HG02981 (cell line): Measurements from ENCODE around the gene RBM12.
"Not testable (repeated sequence)": the region's sequence is repeated elsewhere in the genome, so short reads cannot be mapped to it uniquely, and the experiment has no call there.

Experiments
- ATAC-seq: cut with Tn5 transposase; IDR thresholded peaks from one replicate; pipeline ENCODE4 v1.9.1; 2021; ENCODE audit warnings: mild to moderate bottlenecking, moderate library complexity; ENCODE audit not compliant: unreplicated experiment

RBM12 gene, protein sequence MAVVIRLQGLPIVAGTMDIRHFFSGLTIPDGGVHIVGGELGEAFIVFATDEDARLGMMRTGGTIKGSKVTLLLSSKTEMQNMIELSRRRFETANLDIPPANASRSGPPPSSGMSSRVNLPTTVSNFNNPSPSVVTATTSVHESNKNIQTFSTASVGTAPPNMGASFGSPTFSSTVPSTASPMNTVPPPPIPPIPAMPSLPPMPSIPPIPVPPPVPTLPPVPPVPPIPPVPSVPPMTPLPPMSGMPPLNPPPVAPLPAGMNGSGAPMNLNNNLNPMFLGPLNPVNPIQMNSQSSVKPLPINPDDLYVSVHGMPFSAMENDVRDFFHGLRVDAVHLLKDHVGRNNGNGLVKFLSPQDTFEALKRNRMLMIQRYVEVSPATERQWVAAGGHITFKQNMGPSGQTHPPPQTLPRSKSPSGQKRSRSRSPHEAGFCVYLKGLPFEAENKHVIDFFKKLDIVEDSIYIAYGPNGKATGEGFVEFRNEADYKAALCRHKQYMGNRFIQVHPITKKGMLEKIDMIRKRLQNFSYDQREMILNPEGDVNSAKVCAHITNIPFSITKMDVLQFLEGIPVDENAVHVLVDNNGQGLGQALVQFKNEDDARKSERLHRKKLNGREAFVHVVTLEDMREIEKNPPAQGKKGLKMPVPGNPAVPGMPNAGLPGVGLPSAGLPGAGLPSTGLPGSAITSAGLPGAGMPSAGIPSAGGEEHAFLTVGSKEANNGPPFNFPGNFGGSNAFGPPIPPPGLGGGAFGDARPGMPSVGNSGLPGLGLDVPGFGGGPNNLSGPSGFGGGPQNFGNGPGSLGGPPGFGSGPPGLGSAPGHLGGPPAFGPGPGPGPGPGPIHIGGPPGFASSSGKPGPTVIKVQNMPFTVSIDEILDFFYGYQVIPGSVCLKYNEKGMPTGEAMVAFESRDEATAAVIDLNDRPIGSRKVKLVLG

DNA sequence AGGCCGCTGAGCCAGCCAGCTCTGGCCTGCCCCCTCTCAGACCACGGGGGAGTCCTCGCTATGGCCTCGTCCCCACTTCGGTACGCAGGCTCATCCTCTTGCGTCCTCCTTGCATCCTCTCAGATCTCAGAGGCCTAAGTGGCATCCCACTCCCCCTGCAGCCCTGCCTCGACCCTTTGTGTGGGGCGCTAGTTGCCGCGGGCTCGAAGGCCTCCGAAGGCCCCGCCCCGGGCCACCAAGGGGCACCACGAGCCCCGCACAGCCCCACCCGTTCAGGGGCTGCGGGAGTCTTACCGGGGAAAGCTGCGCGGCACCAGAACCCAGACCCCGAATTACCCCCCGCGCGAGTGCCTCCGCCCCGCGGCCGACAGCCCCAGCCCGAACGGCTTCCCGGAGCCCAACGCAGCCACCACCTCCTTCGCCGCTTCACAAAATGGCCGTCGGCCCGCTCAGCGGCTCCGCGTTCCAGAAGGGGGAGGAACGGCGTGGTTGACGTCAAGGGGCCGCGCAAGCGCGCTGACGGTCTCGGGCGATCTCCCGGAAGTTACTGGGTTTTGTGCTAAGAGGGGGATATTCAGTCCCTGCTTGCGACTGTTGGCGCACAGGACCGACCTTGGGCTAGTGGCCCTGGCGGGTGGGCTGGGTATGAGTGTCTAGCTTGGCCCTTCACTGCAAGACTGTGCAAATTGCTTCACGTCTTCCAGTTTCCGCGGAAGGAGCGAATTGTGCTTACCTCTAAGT is at the start of gene RBM12, which contains the start of gene CPNE1:
RBM12 (minus strand) TSS at position 435 of the 741 bp plus-strand sequence. CDS start 9,578 bp downstream, outside the sequence.
CPNE1 (minus strand) TSS at position 435 of the 741 bp plus-strand sequence. CDS start 31,977 bp downstream, outside the sequence.
- peak; percentile 78 for ATAC-seq

DNA sequence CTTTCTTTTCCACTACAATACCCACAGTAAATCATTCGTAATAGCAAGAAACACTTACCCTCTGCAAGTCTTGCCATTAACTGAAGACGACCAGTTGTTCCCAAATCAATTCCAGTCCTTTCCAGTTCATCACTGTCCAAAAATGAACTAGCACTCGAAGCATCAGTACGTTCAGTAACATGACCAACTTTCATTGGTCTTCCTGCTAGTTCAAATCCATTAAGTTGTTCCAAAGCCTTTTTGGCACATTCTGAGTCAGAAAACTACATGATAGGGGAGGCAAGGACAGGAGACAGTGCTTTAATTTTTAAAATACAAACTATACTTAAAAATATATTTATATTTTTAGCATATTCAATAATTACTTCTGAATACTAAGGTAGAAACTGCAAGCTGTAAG is 49.4 kb upstream of the RBM12 start:
- ATAC-seq: no peak

DNA sequence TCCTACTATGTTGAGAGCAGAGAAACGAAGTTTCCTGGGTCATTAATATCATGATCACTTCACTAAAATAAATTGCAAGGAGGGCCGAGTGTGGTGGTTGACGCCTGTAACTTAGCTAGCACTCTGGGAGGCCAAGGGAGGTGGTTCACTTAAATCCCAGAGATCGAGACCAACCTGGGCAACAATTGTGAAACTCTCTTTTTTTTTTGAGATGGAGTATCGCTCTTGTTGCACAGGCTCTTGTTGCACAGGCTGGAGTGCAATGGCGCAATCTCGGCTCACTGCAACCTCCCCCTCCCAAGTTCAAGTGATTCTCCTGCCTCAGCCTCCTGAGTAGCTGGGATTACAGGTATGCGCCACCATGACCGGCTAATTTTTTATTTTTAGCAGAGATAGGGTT is 48.4 kb upstream of the RBM12 start:
- not testable (repeated sequence) for ATAC-seq

DNA sequence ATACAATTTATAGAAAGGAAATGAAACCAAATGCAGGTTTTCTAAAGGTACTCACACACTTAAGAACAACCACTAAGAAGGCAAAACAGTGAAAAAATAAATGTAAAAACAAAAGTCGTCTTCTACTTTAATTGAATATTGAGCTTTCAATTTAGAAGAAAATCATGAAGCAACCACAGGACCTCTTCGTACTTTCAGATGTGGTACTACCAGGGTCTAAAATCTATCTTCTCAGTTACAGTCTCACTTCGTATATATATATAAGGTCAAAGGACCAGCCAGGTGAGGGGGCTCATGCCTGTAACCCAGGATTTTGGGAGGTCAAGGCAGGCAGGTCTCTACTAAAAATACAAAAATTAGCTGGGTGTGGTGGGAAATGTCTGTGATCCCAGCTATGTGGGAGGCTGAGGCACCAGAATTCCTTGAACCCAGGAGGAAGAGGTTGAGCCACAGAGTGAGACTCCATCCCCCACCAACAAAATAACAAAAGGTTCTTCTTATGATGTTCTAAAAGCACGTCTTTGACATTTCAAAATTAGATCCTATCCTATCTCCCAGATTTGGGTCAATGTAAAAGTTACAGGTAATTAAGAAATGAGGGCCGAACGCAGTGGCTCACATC is 47.0 kb upstream of the RBM12 start:
- ATAC-seq: no peak

DNA sequence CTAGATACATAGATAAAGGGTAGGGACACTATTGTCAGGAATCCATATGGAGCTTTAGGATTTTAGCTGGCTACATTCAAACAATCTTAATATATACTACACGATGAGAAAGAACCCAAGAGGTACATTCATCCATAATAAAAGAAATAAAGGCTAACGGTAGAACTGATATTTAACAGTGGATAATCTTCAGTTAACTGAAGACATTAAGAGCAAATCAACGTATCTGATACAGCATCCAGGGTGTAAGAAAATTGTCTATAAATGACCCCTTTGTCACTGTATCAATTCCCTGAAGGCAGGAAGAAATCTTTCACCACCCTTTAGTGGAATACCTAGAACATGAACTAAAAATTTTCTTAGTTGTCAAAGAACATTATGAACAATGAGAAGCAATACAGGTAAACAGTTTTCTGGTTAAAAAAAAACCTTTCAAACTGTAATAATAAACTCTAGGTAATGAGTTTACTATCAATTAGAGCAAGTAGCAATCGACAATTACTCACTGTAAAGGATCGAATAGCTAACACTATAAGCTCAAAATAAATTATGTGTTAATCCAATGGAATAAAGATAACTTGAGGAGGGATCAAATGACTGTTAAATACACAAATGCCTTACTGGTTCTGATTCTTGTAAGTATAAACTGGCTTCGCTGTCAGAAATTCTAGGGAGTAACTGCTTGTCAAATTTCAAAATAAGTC is 46.3 kb upstream of the RBM12 start:
- ATAC-seq: no peak

DNA sequence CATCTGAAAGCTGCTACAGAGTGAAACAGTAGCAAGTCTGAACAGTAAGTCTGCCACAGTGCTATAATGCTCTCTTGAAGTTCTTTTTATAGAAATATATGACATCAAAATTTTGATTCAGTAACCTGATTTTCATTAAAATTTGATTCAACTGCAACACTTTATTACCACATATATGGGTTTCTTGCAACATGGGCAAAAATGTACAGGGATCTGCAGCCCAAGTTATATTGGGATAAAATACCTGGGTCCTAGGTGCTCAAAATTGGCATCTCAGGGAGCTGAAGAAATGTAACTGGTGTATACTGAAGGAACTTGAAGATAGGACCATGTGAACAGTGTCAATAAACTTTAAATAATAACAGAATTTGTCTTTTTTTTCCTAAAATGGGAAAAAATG is 45.3 kb upstream of the RBM12 start:
- ATAC-seq: no peak

GRCh38 chr20:35709259-35709658 is 44.6 kb upstream of the RBM12 start:
- no peak for ATAC-seq

GRCh38 chr20:35708502-35708901 is 43.8 kb upstream of the RBM12 start:
- ATAC-seq: no peak

DNA sequence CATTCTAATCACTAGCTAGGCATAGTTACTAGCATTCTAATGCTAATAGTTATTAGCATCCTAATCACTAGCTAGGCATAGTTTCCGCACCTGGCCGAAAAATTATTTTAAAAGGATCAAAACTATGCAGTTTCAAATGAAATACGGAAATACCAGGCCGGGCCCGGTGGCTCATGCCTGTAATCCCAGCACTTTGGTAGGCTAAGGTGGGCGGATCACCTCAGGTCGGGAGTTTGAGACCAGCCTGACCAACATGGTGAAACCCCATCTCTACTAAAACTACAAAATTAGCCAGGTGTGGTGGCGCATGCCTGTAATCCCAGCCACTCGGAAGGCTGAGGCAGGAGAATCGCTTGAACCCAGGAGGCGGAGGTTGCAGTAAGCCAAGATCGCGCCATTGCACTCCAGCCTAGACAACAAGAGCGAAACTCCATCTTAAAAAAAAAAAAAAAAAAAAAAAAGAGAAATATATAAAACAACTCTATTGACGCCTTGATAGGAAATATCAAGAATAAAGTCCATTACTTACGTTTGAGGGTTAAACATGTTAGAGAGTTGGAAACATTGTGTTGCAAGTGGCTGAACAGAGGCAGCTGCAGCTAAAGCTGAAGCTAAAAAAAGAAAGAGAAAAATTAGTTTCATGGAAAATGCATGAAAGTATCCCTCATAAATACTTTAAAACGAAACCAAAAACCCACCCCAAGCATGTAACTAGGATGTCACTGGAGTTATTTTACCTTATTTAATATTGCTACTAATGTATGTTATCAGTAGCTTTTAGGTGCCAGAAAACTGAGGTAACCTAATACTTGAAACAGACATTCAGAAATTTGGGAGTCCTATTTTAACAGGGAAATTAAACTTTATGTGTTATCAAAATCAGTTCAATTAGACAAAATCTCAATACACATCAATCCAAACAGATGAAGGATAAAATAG is 42.2 kb upstream of the RBM12 start:
- not testable (repeated sequence) for ATAC-seq

- ATAC-seq: not testable (repeated sequence)
Measured at GRCh38 chr20:35705894-35706293, 41.2 kb upstream of the RBM12 start.

DNA sequence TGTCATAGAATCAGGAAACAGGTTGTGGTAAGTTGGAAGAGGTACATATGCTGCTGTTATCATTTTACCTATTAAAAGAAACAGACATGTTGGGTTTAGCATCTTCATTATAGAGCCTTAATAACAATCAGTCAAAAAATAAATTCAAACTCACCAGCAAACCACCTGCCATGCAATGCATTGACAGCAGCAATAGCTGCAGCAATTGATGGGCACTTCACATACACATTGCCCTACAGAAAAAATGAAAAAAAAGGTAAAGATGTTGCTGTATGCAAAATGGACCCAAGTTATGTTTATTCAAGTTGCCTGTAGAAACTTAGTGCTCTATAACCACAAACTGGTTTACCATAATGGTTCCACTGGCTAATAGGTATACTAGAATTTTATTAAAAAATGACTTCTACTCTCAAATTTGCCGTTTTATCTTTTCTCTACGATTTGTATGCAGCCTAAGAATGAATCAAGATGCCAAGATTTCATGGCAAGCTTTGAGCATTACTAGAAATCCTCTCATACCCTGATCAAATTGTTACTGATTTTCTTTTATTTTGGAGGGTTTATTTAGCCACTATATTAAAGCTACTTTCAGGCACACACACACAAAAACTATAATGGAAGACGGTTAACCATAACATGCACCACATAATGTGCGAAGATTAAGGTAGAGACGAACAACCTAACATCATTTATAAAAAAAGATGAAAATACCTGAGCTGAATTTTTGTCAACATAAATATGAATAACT is 40.0 kb upstream of the RBM12 start:
- no peak for ATAC-seq

- no peak for ATAC-seq
Measured at GRCh38 chr20:35702824-35703695, 38.4 kb upstream of the RBM12 start.

- ATAC-seq: no peak
Measured at GRCh38 chr20:35702051-35702823, 37.5 kb upstream of the RBM12 start.

DNA sequence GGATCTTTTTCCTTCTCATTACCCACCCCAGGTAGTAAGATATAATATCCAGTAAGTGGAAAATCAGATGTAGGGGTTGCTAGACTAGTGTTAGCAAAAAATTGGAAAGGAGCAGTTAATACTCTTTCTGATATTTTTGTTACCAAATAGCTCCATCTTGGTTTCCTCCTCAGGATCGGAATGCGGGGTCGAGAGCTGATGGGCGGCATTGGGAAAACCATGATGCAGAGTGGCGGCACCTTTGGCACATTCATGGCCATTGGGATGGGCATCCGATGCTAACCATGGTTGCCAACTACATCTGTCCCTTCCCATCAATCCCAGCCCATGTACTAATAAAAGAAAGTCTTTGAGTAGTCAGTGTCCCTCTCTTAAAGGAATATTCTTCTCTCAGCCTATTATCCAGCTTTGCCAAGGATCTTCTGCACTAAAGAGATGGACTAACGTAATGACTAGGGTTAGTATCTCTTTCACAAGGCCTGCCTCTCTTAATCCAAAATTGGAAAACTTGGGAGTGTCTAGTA is 36.0 kb upstream of the RBM12 start:
- ATAC-seq: no peak

- ATAC-seq: no peak
Measured at GRCh38 chr20:35699957-35700624, 35.4 kb upstream of the RBM12 start.
